A549 (cell line): ENCODE data around the gene C4orf50. TPM values are rescaled to one million over a fixed set of nuclear protein-coding genes. Genes with fewer than 3 reads are reported as not detected.

Experiments
- ATAC-seq, 2 experiments: fragments of 200-7000 bp in 1 of 2; fragments of >200 bp in 1 of 2; cut with Nextera tagmentation in 1 of 2; cut with Tn5 transposase in 1 of 2; 3 replicates each; pipeline versions ENCODE4 v1.8.0 to v1.9.1; 2018 to 2020; ENCODE audit warnings: mild to moderate bottlenecking in 1 of 2, moderate library complexity in 1 of 2
- CTCF ChIA-PET: fragments of 300-600 bp; sonication (Branson Sonifier 250); formaldehyde crosslinking; extraction: SDS; loops from one replicate; lab custom pipeline; 2021; ENCODE audit warnings: antibody characterized with exemption, inconsistent platforms; lab: Yijun Ruan, JAX
- POLR2A ChIA-PET: fragments of 350-600 bp; formaldehyde crosslinking; extraction: SDS; loops from one replicate; lab custom pipeline; 2021; ENCODE audit warnings: antibody characterized with exemption, inconsistent platforms; lab: Yijun Ruan, JAX
- DNase-seq, 2 experiments: peaks; one replicate each; pipeline versions ENCODE4 v3.0.0 to v3.0.0-alpha.2; 2011 to 2016; ENCODE audit warnings: low read depth in 1 of 2, low spot score in 1 of 2
- FAIRE-seq: peaks from 2 replicates; lab custom pipeline; 2011; peaks lifted over from hg19 to GRCh38; lab: Jason Lieb, UNC
- H3K27ac ChIP-seq, 2 experiments: fragments of >200 bp; sonication (Bioruptor Twin); formaldehyde crosslinking; 3 replicates each; pipeline ENCODE4 v1.5.1; 2016 to 2017
- H3K4me1 ChIP-seq: fragments of >200 bp; sonication (Bioruptor Twin); formaldehyde crosslinking; 3 replicates; pipeline ENCODE4 v1.6.1; 2016
- H3K4me2 ChIP-seq: fragments of >200 bp; sonication (Bioruptor Twin); formaldehyde crosslinking; 3 replicates; pipeline ENCODE4 v1.6.1; 2016
- H3K4me3 ChIP-seq: fragments of >200 bp; sonication (Bioruptor Twin); formaldehyde crosslinking; 3 replicates; pipeline ENCODE4 v1.5.1; 2016
- H3K9me3 ChIP-seq: fragments of >200 bp; sonication (Bioruptor Twin); formaldehyde crosslinking; 3 replicates; pipeline ENCODE4 v1.6.1; 2016
- ATOH8 ChIP-seq: fragments of 250-450 bp; sonication (Bioruptor Pico); IDR thresholded peaks from 2 replicates; pipeline ENCODE4 v1.5.0; 2020; ENCODE audit warnings: low read depth, mild to moderate bottlenecking, moderate library complexity
- EHMT2 ChIP-seq: fragments of 200-600 bp; sonication (generic); IDR thresholded peaks from 2 replicates; pipeline ENCODE4 v1.6.1; 2016; ENCODE audit warnings: antibody characterized with exemption, low read depth, mild to moderate bottlenecking, moderate library complexity
- EP300 ChIP-seq, 2 experiments: fragments of >200 bp; sonication (Bioruptor Twin); formaldehyde crosslinking; IDR thresholded peaks; 2 replicates in 1 of 2; 3 replicates in 1 of 2; pipeline ENCODE4 v1.6.1; 2016 to 2017
- FOSB ChIP-seq: fragments of 250-450 bp; sonication (Bioruptor Pico); IDR thresholded peaks from 2 replicates; pipeline ENCODE4 v1.5.0; 2020; ENCODE audit warnings: mild to moderate bottlenecking, moderate library complexity
- FOSL2 ChIP-seq, 2 experiments: fragments of 450-650 bp in 1 of 2; fragments of >200 bp in 1 of 2; sonication (Bioruptor Twin) in 1 of 2; formaldehyde crosslinking; IDR thresholded peaks; 2 replicates each; pipeline versions ENCODE4 v1.5.0 to v1.6.1; 2016 to 2020; ENCODE audit warnings: mild to moderate bottlenecking in 1 of 2, moderate library complexity in 1 of 2
- FOXS1 ChIP-seq: fragments of 250-450 bp; sonication (Bioruptor Pico); IDR thresholded peaks from 2 replicates; pipeline ENCODE4 v1.5.0; 2020; ENCODE audit warnings: mild to moderate bottlenecking, moderate library complexity
- MAX ChIP-seq: IDR thresholded peaks from 2 replicates; pipeline ENCODE4 v1.6.1; 2012
- MYC ChIP-seq: IDR thresholded peaks from 2 replicates; pipeline ENCODE4 v1.6.1; 2012; ENCODE audit warnings: mild to moderate bottlenecking, inconsistent platforms, low read length, improper control_type of control experiment, borderline replicate concordance
- NPAS2 ChIP-seq: fragments of 250-450 bp; sonication (Bioruptor Pico); IDR thresholded peaks from 2 replicates; pipeline ENCODE4 v1.8.0; 2022; ENCODE audit warnings: mild to moderate bottlenecking, moderate library complexity, borderline replicate concordance
- NR3C1 ChIP-seq: fragments of >200 bp; sonication (Bioruptor Twin); formaldehyde crosslinking; IDR thresholded peaks from 3 replicates; pipeline ENCODE4 v1.6.1; 2017
- RAD21 ChIP-seq, 2 experiments: fragments of >200 bp in 1 of 2; sonication (Bioruptor Twin) in 1 of 2; formaldehyde crosslinking in 1 of 2; IDR thresholded peaks in 1 of 2; conservative IDR thresholded peaks in 1 of 2; 2 replicates in 1 of 2; 3 replicates in 1 of 2; pipeline ENCODE4 v1.6.1; 2012 to 2018; ENCODE audit warnings: inconsistent platforms in 1 of 2
- RCOR1 ChIP-seq: fragments of 150-350 bp; IDR thresholded peaks from 2 replicates; pipeline ENCODE4 v1.6.1; 2014; ENCODE audit warnings: antibody characterized with exemption, low read length, low read depth
- RFX5 ChIP-seq: fragments of 450-650 bp; IDR thresholded peaks from 2 replicates; pipeline ENCODE4 v1.7.1; 2014; ENCODE audit warnings: antibody characterized with exemption, mild to moderate bottlenecking, moderate library complexity
- RNF2 ChIP-seq: fragments of 200-600 bp; sonication (generic); IDR thresholded peaks from 2 replicates; pipeline ENCODE4 v1.6.1; 2016; ENCODE audit warnings: low read depth, mild to moderate bottlenecking, antibody characterized with exemption, moderate library complexity, borderline replicate concordance
- USF2 ChIP-seq: fragments of 450-650 bp; IDR thresholded peaks from 2 replicates; pipeline ENCODE4 v1.6.1; 2014; ENCODE audit warnings: antibody characterized with exemption
- ZC3H11A ChIP-seq: fragments of 450-650 bp; IDR thresholded peaks from 2 replicates; pipeline ENCODE4 v1.6.1; 2014; ENCODE audit warnings: antibody characterized with exemption, mild to moderate bottlenecking
- ZFP36 ChIP-seq: fragments of 450-650 bp; IDR thresholded peaks from 2 replicates; pipeline ENCODE4 v1.6.1; 2014; ENCODE audit warnings: borderline replicate concordance; ENCODE audit not compliant: partially characterized antibody
- ZSCAN20 ChIP-seq: fragments of 250-450 bp; sonication (Bioruptor Pico); IDR thresholded peaks from 2 replicates; pipeline ENCODE4 v1.8.0; 2022; ENCODE audit warnings: mild to moderate bottlenecking, moderate library complexity
- WGBS: methylation state at CpG from one replicate; pipeline ENCODE4 v1.1.6; 2017; ENCODE audit errors: missing lambda C conversion rate; 5-methylcytosine and 5-hydroxymethylcytosine counted together
- polyA plus RNA-seq, 4 experiments: library from polyadenylated mRNA; depleted of rRNA in 3 of 4; stranded (reverse); fragments of >200 nt; fragmentation: RNase III in 1 of 4; extraction: RNeasy Plus Mini Kit Qiagen cat#74134 plus additional on column Dnase treatment in 1 of 4; gene quantifications; 2 replicates in 3 of 4; 3 replicates in 1 of 4; pipeline ENCODE4 v1.2.3, GENCODE V29; 2011 to 2017
- TF ChIP-seq, protein P1 (sequence below): fragments of >200 bp; sonication (Bioruptor Twin); formaldehyde crosslinking; IDR thresholded peaks from 3 replicates; pipeline ENCODE4 v1.5.1; 2016

Gene C4orf50
- polyA plus RNA-seq, 2 of the 4 experiments (the other 2 are of a cell fraction): not detected

GRCh38 chr4:5989236-5990225 lies 28.7 kb downstream of the C4orf50 start:
- no peak overlapping the region for H3K27ac ChIP-seq
- ChIA-PET CTCF (interaction anchor here (1.0 to 1.9 kb wide), 4 partner anchors 9 to 34 kb away, joined by 3 to 14 read pairs (median 6); no protein-coding TSS in a partner anchor), POLR2A (no interaction called here)
- TF ChIP-seq ZSCAN20 (CRISPR knock-in tag) (no peak), FOSB (no peak), RAD21 (conservative IDR thresholded peaks at IDR 0.05 in 1 of 2, IDR thresholded peaks at IDR 0.05 in 1 of 2) (no peak), FOSL2 (IDR thresholded peaks at IDR 0.05) (no peak), FOSL2 (CRISPR knock-in tag; IDR thresholded peaks at IDR 0.05) (no peak), ZC3H11A (no peak)
- WGBS: 26% methylated on average over 14 of the region's 18 CpGs
- ATAC-seq (no peak), FAIRE-seq (no peak), DNase-seq (no peak)
- H3K4me1 ChIP-seq: no peaks in the 10 kb centered on the region
- peaks cover 8% of the 10 kb centered on the region; the same call in 2 of the 3 replicates for H3K9me3 ChIP-seq
- H3K4me3 ChIP-seq: no peak overlapping the region
- H3K4me2 ChIP-seq: no peak overlapping the region

GRCh38 chr4:5988086-5988845 lies 30.0 kb downstream of the C4orf50 start:
- no peak for DNase-seq
- H3K27ac ChIP-seq: no peak overlapping the region
- no peak overlapping the region for H3K4me2 ChIP-seq
- ChIA-PET POLR2A (no interaction called here), CTCF (interaction anchor here (1.0 to 1.9 kb wide), 2 partner anchors 10 to 33 kb away, joined by 3 to 14 read pairs; no protein-coding TSS in a partner anchor)
- FAIRE-seq: no peak
- ATAC-seq: no peak; a peak in 1 of 6 replicates
- no peaks in the 10 kb centered on the region for H3K4me1 ChIP-seq
- H3K9me3 ChIP-seq: peaks cover 14% of the 10 kb centered on the region
- no peak overlapping the region for H3K4me3 ChIP-seq
- WGBS: 39% methylated on average over 14 of the region's 14 CpGs
- TF ChIP-seq RFX5 (no peak), ATOH8 (CRISPR knock-in tag) (no peak), USF2 (no peak), ZFP36 (no peak), FOSL2 (IDR thresholded peaks at IDR 0.05) (no peak), FOSL2 (CRISPR knock-in tag; IDR thresholded peaks at IDR 0.05) (no peak), NPAS2 (CRISPR knock-in tag) (no peak), RNF2 (no peak), EP300 (IDR thresholded peaks at IDR 0.05) (no peak), EHMT2 (no peak), RCOR1 (no peak), MAX (no peak), MYC (no peak), NR3C1 (no peak), FOXS1 (CRISPR knock-in tag) (no peak)
- TF ChIP-seq, protein P1, sequence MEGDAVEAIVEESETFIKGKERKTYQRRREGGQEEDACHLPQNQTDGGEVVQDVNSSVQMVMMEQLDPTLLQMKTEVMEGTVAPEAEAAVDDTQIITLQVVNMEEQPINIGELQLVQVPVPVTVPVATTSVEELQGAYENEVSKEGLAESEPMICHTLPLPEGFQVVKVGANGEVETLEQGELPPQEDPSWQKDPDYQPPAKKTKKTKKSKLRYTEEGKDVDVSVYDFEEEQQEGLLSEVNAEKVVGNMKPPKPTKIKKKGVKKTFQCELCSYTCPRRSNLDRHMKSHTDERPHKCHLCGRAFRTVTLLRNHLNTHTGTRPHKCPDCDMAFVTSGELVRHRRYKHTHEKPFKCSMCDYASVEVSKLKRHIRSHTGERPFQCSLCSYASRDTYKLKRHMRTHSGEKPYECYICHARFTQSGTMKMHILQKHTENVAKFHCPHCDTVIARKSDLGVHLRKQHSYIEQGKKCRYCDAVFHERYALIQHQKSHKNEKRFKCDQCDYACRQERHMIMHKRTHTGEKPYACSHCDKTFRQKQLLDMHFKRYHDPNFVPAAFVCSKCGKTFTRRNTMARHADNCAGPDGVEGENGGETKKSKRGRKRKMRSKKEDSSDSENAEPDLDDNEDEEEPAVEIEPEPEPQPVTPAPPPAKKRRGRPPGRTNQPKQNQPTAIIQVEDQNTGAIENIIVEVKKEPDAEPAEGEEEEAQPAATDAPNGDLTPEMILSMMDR: no peak
